ENCODE results near the gene SERPINH1.

GRCh38 chr11:75589051-75589450 lies 27.0 kb downstream of the SERPINH1 start:
- TF ChIP-seq, protein P1, sequence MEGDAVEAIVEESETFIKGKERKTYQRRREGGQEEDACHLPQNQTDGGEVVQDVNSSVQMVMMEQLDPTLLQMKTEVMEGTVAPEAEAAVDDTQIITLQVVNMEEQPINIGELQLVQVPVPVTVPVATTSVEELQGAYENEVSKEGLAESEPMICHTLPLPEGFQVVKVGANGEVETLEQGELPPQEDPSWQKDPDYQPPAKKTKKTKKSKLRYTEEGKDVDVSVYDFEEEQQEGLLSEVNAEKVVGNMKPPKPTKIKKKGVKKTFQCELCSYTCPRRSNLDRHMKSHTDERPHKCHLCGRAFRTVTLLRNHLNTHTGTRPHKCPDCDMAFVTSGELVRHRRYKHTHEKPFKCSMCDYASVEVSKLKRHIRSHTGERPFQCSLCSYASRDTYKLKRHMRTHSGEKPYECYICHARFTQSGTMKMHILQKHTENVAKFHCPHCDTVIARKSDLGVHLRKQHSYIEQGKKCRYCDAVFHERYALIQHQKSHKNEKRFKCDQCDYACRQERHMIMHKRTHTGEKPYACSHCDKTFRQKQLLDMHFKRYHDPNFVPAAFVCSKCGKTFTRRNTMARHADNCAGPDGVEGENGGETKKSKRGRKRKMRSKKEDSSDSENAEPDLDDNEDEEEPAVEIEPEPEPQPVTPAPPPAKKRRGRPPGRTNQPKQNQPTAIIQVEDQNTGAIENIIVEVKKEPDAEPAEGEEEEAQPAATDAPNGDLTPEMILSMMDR (IDR thresholded peaks at IDR 0.05; ENCODE audit: insufficient read depth, low read length): no peak
- no peak for TF ChIP-seq POLR2AphosphoS5 (IDR thresholded peaks at IDR 0.05; ENCODE audit: low read depth)
- no peak for TF ChIP-seq REST (IDR thresholded peaks at IDR 0.05; ENCODE audit: insufficient replicate concordance, low read depth)
- no peak for TF ChIP-seq GABPA (IDR thresholded peaks at IDR 0.05; ENCODE audit: low read depth)
- TF ChIP-seq SPI1 (IDR thresholded peaks at IDR 0.05; ENCODE audit: borderline replicate concordance, low read depth): no peak

Data from HL-60 (cell line).